Neural cell (in vitro differentiated cells): ENCODE measurements around the gene KIRREL3. TPM values are rescaled to one million over a fixed set of nuclear protein-coding genes. Genes with fewer than 3 reads are reported as not detected.

Source experiments
- H2AFZ ChIP-seq: fragments of 200-600, 300-800 bp; sonication (generic), shearing (Covaris generic); 2 replicates; pipeline ENCODE4 v1.6.0; 2014; ENCODE audit warnings: low read depth, mild to moderate bottlenecking, antibody characterized with exemption, low read length, moderate library complexity
- H3F3A ChIP-seq: fragments of 200-600 bp; shearing (Covaris generic); 2 replicates; pipeline ENCODE4 v1.6.1; 2016; ENCODE audit warnings: mild to moderate bottlenecking, moderate library complexity, mixed read lengths, antibody characterized with exemption, low read length; ENCODE audit not compliant: insufficient read depth, poor library complexity, severe bottlenecking
- H3K27ac ChIP-seq: fragments of 200-600, 300-800 bp; sonication (generic), shearing (Covaris generic); 2 replicates; pipeline ENCODE4 v1.5.1; 2014; ENCODE audit warnings: mild to moderate bottlenecking, low read length, moderate library complexity
- H3K27me3 ChIP-seq: fragments of 300-800, 200-600 bp; sonication (generic), shearing (Covaris generic); 2 replicates; pipeline ENCODE4 v1.6.0; 2014; ENCODE audit warnings: mild to moderate bottlenecking, low read depth, low read length, moderate library complexity; ENCODE audit not compliant: insufficient read depth
- H3K36me3 ChIP-seq: fragments of 300-800, 200-600 bp; sonication (generic), shearing (Covaris generic); 2 replicates; pipeline ENCODE4 v1.5.1; 2014; ENCODE audit warnings: mild to moderate bottlenecking, antibody characterized with exemption, low read length, moderate library complexity; ENCODE audit not compliant: insufficient read depth
- H3K4me2 ChIP-seq: fragments of 300-800, 200-600 bp; sonication (generic), shearing (Covaris generic); 2 replicates; pipeline ENCODE4 v1.6.0; 2014; ENCODE audit warnings: mild to moderate bottlenecking, low read length
- H3K4me3 ChIP-seq: fragments of 300-800, 200-600 bp; sonication (generic), shearing (Covaris generic); 2 replicates; pipeline ENCODE4 v1.5.1; 2014; ENCODE audit warnings: mild to moderate bottlenecking, low read length, moderate library complexity
- H3K79me2 ChIP-seq: fragments of 200-600 bp; shearing (Covaris generic); replicated peaks from 2 replicates; pipeline ENCODE4 v1.6.0; 2014; ENCODE audit warnings: mild to moderate bottlenecking, low read length, moderate library complexity; ENCODE audit not compliant: insufficient read depth
- H3K9ac ChIP-seq: fragments of 300-800, 200-600 bp; sonication (generic), shearing (Covaris generic); 2 replicates; pipeline ENCODE4 v1.6.1; 2016; ENCODE audit warnings: mild to moderate bottlenecking, low read length, mixed read lengths
- H3K9me2 ChIP-seq: fragments of 200-600 bp; shearing (Covaris generic); 2 replicates; pipeline ENCODE4 v1.6.1; 2016; ENCODE audit warnings: mild to moderate bottlenecking, low read length, mixed read lengths; ENCODE audit not compliant: insufficient read depth
- H3K9me3 ChIP-seq: fragments of 200-600, 300-800 bp; sonication (generic), shearing (Covaris generic); 2 replicates; pipeline ENCODE4 v1.6.1; 2016; ENCODE audit warnings: mild to moderate bottlenecking, mixed run types, low read length, moderate library complexity, mixed read lengths
- H4K20me1 ChIP-seq: fragments of 200-600 bp; shearing (Covaris generic); 2 replicates; pipeline ENCODE4 v1.6.1; 2016; ENCODE audit warnings: mild to moderate bottlenecking, mixed run types; ENCODE audit not compliant: insufficient read depth
- CTCF ChIP-seq: fragments of 450-650 bp; IDR thresholded peaks from 2 replicates; pipeline ENCODE4 v1.5.1; 2014; ENCODE audit warnings: antibody characterized with exemption, mild to moderate bottlenecking, moderate library complexity; ENCODE audit not compliant: poor library complexity, severe bottlenecking
- EP300 ChIP-seq: fragments of 450-650 bp; conservative IDR thresholded peaks from 2 replicates; pipeline ENCODE4 v1.6.1; 2014; ENCODE audit warnings: antibody characterized with exemption, mild to moderate bottlenecking, moderate library complexity; ENCODE audit not compliant: poor library complexity, severe bottlenecking
- EZH2 ChIP-seq: fragments of 200-600, 300-800 bp; shearing (Covaris generic), sonication (generic); IDR thresholded peaks from 2 replicates; pipeline ENCODE4 v1.6.1; 2014; ENCODE audit warnings: antibody characterized with exemption, low read length, borderline replicate concordance, mild to moderate bottlenecking; ENCODE audit not compliant: insufficient read depth, poor library complexity, severe bottlenecking
- MXI1 ChIP-seq: fragments of 450-650 bp; conservative IDR thresholded peaks from 2 replicates; pipeline ENCODE4 v1.6.1; 2014; ENCODE audit warnings: antibody characterized with exemption, mild to moderate bottlenecking; ENCODE audit not compliant: poor library complexity, severe bottlenecking
- POLR2AphosphoS5 ChIP-seq: IDR thresholded peaks from 2 replicates; pipeline ENCODE4 v1.6.1; 2012
- RAD21 ChIP-seq: fragments of 450-650 bp; conservative IDR thresholded peaks from 2 replicates; pipeline ENCODE4 v1.6.1; 2014; ENCODE audit warnings: antibody characterized with exemption, mild to moderate bottlenecking, moderate library complexity
- SMC3 ChIP-seq: fragments of 450-650 bp; conservative IDR thresholded peaks from 2 replicates; pipeline ENCODE4 v1.6.1; 2014; ENCODE audit warnings: antibody characterized with exemption, mild to moderate bottlenecking, moderate library complexity; ENCODE audit not compliant: poor library complexity
- TAF1 ChIP-seq: IDR thresholded peaks from 2 replicates; pipeline ENCODE4 v1.6.1; 2012; ENCODE audit warnings: low read depth
- polyA plus RNA-seq: library from polyadenylated mRNA; depleted of rRNA; stranded (reverse); fragments of >200 nt; gene quantifications from 2 replicates; pipeline ENCODE4 v1.2.3, GENCODE V29; 2014
- TF ChIP-seq, protein P1 (sequence below): IDR thresholded peaks from 2 replicates; pipeline ENCODE4 v1.6.1; 2012; ENCODE audit warnings: borderline replicate concordance

KIRREL3 gene
- polyA plus RNA-seq, 1 donor from 2014 or later, result 23.8 TPM

DNA sequence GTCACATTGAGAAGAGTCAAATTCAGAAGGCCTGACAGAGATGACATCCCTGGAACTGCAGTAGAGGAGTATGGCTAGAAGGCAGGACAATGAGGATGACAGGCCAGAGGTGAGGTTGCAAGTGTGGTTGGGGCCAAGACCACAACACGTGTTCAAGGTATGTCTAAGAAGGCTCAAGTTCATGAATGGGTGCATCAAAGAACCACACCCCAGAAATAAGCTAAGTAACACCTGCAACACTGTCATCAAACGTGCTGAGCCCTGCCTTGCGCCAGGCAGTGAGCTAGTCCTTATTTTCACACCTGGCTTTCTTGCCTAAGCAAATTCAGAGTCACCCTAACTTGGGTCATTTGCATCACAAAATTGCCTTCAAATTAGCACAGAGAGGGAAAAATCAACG lies 313.6 kb downstream of the KIRREL3 start:
- Histone ChIP-seq H3K79me2 (no peaks in the 10 kb centered on the region), H3K27me3 (no peaks in the 10 kb centered on the region), H3K27ac (no peak overlapping the region), H4K20me1 (no peaks in the 10 kb centered on the region), H3F3A (peaks cover 10% of the 10 kb centered on the region), H3K9me2 (no peaks in the 10 kb centered on the region), H3K36me3 (no peaks in the 10 kb centered on the region), H2AFZ (no peak overlapping the region), H3K4me3 (no peak overlapping the region), H3K9ac (no peak overlapping the region), H3K9me3 (no peaks in the 10 kb centered on the region), H3K4me2 (no peak overlapping the region)
- TF ChIP-seq RAD21 (no peak), CTCF (no peak), EP300 (no peak), SMC3 (no peak), TAF1 (no peak), POLR2AphosphoS5 (no peak), EZH2 (no peak), MXI1 (no peak)
- TF ChIP-seq, protein P1, sequence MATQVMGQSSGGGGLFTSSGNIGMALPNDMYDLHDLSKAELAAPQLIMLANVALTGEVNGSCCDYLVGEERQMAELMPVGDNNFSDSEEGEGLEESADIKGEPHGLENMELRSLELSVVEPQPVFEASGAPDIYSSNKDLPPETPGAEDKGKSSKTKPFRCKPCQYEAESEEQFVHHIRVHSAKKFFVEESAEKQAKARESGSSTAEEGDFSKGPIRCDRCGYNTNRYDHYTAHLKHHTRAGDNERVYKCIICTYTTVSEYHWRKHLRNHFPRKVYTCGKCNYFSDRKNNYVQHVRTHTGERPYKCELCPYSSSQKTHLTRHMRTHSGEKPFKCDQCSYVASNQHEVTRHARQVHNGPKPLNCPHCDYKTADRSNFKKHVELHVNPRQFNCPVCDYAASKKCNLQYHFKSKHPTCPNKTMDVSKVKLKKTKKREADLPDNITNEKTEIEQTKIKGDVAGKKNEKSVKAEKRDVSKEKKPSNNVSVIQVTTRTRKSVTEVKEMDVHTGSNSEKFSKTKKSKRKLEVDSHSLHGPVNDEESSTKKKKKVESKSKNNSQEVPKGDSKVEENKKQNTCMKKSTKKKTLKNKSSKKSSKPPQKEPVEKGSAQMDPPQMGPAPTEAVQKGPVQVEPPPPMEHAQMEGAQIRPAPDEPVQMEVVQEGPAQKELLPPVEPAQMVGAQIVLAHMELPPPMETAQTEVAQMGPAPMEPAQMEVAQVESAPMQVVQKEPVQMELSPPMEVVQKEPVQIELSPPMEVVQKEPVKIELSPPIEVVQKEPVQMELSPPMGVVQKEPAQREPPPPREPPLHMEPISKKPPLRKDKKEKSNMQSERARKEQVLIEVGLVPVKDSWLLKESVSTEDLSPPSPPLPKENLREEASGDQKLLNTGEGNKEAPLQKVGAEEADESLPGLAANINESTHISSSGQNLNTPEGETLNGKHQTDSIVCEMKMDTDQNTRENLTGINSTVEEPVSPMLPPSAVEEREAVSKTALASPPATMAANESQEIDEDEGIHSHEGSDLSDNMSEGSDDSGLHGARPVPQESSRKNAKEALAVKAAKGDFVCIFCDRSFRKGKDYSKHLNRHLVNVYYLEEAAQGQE, result no peak

DNA sequence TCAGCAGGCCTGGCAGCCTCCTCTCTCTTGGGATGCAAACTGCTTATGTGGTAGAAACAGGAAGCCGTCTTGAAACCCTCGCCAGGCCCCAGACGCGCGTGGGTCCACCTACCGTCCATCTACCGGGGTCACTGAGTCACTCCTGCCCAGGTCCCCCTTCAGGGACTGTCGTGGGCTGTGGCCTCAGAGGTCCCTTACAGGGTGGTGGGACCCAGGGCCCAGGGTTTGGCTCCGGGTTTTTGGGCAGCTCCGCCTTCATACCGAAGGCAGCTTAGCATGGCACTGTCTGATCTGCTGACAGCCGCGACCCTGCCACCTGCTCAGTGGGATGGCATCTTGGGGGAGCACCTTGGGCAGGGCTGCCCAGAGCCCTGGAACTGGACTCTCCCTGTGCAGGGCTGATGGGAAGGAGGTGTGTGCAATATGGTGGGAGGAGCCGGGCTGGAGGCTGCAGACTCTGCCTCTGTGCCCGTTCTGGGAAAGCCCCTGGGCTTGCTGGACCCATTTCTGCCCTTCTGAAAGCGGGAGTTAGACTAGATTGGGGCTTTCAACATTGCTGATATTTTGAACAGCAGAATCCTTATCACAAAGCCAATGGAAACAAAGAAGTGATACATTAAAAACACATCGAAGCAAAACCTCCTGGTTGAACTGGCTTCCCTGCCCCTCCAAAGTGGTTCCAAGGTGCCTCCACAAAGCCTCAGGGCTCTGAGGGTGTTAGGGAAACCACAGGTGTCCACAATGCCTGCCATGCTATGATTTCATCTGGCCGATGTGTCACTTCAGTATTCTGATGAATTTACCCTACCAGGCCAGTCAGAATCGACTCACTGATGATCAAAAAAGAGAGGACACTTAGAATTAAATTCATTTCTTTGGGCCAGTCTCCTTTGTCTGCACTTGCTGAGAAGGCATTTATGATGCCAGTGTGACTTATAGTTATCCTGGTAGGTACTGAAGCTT lies 316.5 kb downstream of the KIRREL3 start:
- no peak overlapping the region for H3K27ac ChIP-seq
- H3K9me3 ChIP-seq, result no peaks in the 10 kb centered on the region
- no peak overlapping the region for H2AFZ ChIP-seq
- H3K4me3 ChIP-seq, result no peak overlapping the region
- peaks cover 6% of the 10 kb centered on the region for H3F3A ChIP-seq
- H3K79me2 ChIP-seq, result no peaks in the 10 kb centered on the region
- no peak overlapping the region for H3K9ac ChIP-seq
- H3K9me2 ChIP-seq, result no peaks in the 10 kb centered on the region
- no peaks in the 10 kb centered on the region for H3K27me3 ChIP-seq
- H4K20me1 ChIP-seq, result no peaks in the 10 kb centered on the region
- no peaks in the 10 kb centered on the region for H3K36me3 ChIP-seq
- no peak overlapping the region for H3K4me2 ChIP-seq
- TF ChIP-seq CTCF (no peak), TAF1 (no peak), EP300 (no peak), MXI1 (no peak), SMC3 (no peak), RAD21 (no peak), EZH2 (no peak), POLR2AphosphoS5 (no peak)
- TF ChIP-seq, protein P1, result no peak
